Stimulated activated CD4-positive, alpha-beta T cell treated with anti-CD3 and anti-CD28 coated beads, Interleukin-1b, Interleukin-23, amount 100 ng/mL, for 1 hour (primary cell): ENCODE results near the gene CLDN12.
"Not testable (repeated sequence)": the region's sequence is repeated elsewhere in the genome, so short reads cannot be mapped to it uniquely, and the experiment has no call there.

Source experiments
- DNase-seq, 2 donors: peaks; one replicate each; pipeline ENCODE4 v3.0.0-alpha.2; 2020; ENCODE audit warnings: low read depth in 2 of 2

Gene CLDN12

GRCh38 chr7:90433221-90433620 is 30.0 kb downstream of the CLDN12 start:
- no peak for DNase-seq

DNA sequence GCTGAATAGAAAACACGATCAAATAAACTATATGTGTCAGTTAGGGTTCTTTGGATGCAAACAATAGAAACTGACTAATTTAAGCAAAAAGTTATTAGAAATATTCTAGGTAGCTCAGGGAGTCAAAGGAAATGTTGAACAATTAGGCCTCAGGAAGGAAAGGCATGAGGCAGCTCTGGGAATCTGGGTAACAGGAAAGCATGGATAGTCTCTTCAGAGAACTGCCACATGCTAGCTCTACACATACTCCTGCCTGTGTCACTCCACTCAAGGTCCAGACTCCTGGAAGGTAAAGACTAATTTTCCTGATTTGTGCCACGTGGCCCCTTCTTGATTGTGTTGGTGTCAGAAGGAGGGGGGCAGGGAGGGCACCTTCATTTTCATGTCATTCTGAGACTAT is 42.4 kb downstream of the CLDN12 start:
- no peak for DNase-seq

- DNase-seq, result no peak
Measured at GRCh38 chr7:90446137-90446899, 43.1 kb downstream of the CLDN12 start.

DNA sequence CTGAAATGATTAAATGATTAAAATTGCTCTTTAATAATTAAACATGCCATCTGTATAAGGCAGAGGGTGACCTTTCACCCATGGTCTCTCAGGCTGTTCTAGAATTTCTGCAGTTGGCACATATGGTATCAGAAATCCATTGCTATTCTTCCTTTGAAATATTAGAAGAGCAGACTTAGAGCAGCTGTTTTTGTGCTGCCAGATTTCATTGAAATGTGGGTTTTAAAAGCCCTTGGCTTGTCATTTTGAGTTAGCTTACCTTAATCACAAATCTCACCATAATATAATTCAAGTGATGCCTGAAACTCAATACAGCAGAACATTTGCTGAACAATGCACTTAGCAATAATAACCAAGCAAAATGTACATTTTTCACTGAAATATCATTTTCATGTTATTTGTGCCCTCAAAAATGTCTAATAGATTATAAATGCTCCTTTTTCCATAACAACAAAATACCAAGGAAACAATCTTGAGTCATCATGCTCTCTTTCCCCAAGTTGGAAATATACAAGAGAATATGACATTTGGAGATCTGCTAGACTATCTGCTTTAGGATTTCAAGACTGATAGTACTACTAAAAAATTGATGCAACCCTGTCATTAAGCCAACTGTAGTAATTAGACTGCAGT is 50.1 kb downstream of the CLDN12 start:
- DNase-seq, result no peak

DNA sequence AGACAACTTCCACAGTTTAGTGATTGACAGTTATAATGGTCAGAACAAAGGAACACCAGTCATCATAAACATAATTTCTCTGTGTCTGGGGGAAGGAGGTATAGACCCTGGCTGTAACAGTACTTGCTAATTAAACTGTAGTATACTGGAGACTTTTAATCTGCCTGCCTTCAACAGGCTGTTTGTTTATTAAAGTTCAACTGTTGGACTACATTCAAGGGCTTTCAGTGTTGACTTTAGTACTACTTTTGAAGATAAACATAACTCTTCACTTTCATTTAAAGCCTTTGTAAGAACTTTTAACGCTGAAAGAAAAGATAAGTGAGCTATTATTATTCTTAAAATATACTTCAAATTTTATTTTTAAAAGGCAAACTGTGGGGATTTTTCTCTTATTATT is 50.7 kb downstream of the CLDN12 start:
- no peak for DNase-seq

- no peak for DNase-seq
Measured at GRCh38 chr7:90455163-90456030, 52.1 kb downstream of the CLDN12 start.

- no peak for DNase-seq
Measured at GRCh38 chr7:90458104-90458503, 54.8 kb downstream of the CLDN12 start.

DNA sequence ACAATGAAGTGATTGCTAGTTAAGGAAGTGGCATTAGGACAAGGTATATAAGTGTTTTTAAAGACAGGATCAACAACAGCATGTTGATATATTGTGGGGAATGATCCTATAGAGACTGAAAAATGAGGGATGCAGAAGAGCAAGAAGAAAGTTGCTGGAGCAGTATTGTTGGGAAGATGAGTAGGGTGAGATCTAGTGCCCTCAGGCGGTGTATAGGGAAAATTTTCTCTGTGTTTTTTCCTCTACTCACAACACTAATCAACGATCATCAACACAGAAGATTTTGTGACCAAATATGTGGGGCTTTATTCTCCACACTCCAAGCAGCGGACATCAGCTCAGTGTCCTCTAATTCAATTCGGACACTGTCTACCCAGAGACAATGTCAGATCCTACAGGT is 56.6 kb downstream of the CLDN12 start:
- DNase-seq, result no peak

DNA sequence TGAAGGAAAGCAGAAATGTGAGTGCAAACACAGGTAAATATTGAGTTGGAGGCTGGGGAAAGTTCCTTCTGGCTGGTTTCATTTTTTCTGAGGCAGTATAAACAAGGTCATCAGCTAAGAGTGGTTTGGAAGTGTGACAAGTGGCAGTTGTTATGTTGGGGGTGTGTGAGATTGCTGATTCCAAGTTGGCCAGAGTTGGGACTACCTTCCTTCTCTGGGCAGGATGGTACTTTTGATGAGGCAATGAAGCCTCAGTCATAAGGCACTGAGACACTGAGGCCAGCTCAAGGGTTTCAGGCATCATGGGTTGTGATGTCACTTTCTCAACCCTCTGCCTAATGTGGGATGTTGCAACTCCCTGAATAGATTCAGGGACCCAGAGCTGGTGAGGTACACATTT is 58.0 kb downstream of the CLDN12 start:
- DNase-seq, result no peak

GRCh38 chr7:90463151-90463628 is 59.9 kb downstream of the CLDN12 start:
- not testable (repeated sequence) for DNase-seq
